ENCODE data around the gene CFAP91. TPM values are rescaled to one million over a fixed set of nuclear protein-coding genes. Genes with fewer than 3 reads are reported as not detected.

Gene CFAP91
- total RNA-seq, 2 donors from 2014 or later: 5.1 to 9.8 TPM

DNA sequence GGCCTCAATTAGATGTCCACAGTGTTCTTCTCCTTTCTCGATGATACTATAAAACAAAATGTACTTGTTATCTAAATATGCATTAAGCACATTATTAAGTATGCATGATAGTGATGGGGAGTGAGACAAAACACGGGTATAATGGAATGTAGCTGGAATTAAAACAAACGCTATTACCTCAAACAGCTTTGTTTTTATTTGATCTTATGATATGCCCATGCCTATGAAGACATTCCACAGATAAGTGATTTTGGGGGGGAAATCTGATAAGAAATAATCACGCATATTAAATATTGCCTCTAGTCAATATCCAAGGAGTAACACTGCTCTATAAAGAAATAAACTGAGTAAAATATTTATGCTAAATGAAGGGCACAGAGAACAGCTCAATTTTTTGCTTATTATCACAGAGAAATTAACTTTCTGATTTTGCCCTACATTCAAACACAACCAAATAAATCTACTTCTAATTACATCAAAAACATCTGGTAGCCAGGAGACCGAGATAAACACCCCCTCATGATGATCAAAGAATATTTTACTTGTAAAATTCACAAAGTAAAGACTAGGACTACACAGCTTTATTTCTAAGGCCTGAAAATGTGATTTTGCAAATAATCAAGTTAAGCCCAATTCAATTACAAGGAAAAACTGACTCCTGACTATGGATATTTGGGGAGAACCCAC lies 27.5 kb upstream of the CFAP91 start:
- peaks cover 12% of the 10 kb centered on the region for H3K9me3 ChIP-seq (ENCODE audit: control insufficient read depth, low read length)
- H3K27me3 Mint-ChIP-seq (ENCODE audit: insufficient read depth): no peaks in the 10 kb centered on the region
- no peak overlapping the region for H3K27ac ChIP-seq (ENCODE audit: low read depth, low read length)

DNA sequence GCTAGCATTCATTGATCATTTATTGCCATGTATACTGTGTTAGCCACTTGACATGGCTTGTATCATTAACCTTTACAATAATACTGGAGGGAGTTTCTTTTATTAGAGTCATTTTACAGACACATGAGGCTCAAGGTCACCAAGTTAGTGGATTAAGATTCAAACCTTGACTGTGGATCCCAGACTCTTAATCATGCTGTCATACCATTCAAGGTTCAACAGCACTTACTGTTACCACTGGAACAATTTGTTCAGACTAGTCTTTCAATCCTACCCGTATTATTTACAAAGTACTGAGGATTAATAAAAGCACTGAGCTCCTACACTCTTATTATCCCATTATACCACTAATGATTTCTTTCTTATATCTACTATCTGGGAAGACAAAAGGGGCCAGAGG lies 26.8 kb upstream of the CFAP91 start:
- Histone ChIP-seq H3K4me1 (ENCODE audit: control insufficient read depth, insufficient read depth, low read length) (no peaks in the 10 kb centered on the region), H3K27ac (ENCODE audit: low read depth, low read length) (no peak overlapping the region), H3K4me3 (ENCODE audit: low read length) (peak overlapping the region; percentile 98), H3K27me3 (ENCODE audit: control insufficient read depth, insufficient read depth, low read length, poor library complexity, severe bottlenecking) (no peaks in the 10 kb centered on the region), H3K9ac (ENCODE audit: extremely low read depth, low read length, poor library complexity, severe bottlenecking) (peak overlapping the region; percentile 39), H3K9me3 (ENCODE audit: control insufficient read depth, low read length) (peaks cover 12% of the 10 kb centered on the region), H3K36me3 (ENCODE audit: control insufficient read depth, insufficient read depth, low read length) (peaks cover 40% of the 10 kb centered on the region)
- DNase-seq: no peak
- Mint-ChIP-seq H3K4me3 (peak overlapping the region; percentile 79), H3K27ac (no peak overlapping the region), H3K27me3 (ENCODE audit: insufficient read depth) (no peaks in the 10 kb centered on the region), H3K4me1 (peaks cover 27% of the 10 kb centered on the region), H3K36me3 (ENCODE audit: low read depth) (peaks cover 40% of the 10 kb centered on the region), H3K9me3 (peaks cover 6% of the 10 kb centered on the region)
- TF ChIP-seq, protein P1, sequence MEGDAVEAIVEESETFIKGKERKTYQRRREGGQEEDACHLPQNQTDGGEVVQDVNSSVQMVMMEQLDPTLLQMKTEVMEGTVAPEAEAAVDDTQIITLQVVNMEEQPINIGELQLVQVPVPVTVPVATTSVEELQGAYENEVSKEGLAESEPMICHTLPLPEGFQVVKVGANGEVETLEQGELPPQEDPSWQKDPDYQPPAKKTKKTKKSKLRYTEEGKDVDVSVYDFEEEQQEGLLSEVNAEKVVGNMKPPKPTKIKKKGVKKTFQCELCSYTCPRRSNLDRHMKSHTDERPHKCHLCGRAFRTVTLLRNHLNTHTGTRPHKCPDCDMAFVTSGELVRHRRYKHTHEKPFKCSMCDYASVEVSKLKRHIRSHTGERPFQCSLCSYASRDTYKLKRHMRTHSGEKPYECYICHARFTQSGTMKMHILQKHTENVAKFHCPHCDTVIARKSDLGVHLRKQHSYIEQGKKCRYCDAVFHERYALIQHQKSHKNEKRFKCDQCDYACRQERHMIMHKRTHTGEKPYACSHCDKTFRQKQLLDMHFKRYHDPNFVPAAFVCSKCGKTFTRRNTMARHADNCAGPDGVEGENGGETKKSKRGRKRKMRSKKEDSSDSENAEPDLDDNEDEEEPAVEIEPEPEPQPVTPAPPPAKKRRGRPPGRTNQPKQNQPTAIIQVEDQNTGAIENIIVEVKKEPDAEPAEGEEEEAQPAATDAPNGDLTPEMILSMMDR (conservative IDR thresholded peaks at IDR 0.05): no peak
- 88% methylated on average over 1 of the region's 1 CpG; no CpG with 5 or more reads in 1 of the 2 experiments for WGBS, 2 experiments (ENCODE audit: insufficient coverage in 1 of 2, insufficient read length in 1 of 2)

More for the DNA sequence above, 27.5 kb upstream of the CFAP91 start:
- WGBS, 2 experiments (ENCODE audit: insufficient coverage in 1 of 2, insufficient read length in 1 of 2): 96 to 100% methylated on average over 1 to 3 of the region's 5 CpGs
- H3K27ac Mint-ChIP-seq: no peak overlapping the region
- peak overlapping the region; percentile 79 for H3K4me3 Mint-ChIP-seq
- Histone ChIP-seq H3K36me3 (ENCODE audit: control insufficient read depth, insufficient read depth, low read length) (peaks cover 43% of the 10 kb centered on the region), H3K4me3 (ENCODE audit: low read length) (peak overlapping the region; percentile 98), H3K4me1 (ENCODE audit: control insufficient read depth, insufficient read depth, low read length) (no peaks in the 10 kb centered on the region), H3K27me3 (ENCODE audit: control insufficient read depth, insufficient read depth, low read length, poor library complexity, severe bottlenecking) (no peaks in the 10 kb centered on the region), H3K9ac (ENCODE audit: extremely low read depth, low read length, poor library complexity, severe bottlenecking) (no peak overlapping the region)
- H3K36me3 Mint-ChIP-seq (ENCODE audit: low read depth): peaks cover 46% of the 10 kb centered on the region
- H3K4me1 Mint-ChIP-seq: peaks cover 33% of the 10 kb centered on the region
- TF ChIP-seq, protein P1 (conservative IDR thresholded peaks at IDR 0.05): no peak
- peaks cover 6% of the 10 kb centered on the region for H3K9me3 Mint-ChIP-seq
- DNase-seq: no peak

DNA sequence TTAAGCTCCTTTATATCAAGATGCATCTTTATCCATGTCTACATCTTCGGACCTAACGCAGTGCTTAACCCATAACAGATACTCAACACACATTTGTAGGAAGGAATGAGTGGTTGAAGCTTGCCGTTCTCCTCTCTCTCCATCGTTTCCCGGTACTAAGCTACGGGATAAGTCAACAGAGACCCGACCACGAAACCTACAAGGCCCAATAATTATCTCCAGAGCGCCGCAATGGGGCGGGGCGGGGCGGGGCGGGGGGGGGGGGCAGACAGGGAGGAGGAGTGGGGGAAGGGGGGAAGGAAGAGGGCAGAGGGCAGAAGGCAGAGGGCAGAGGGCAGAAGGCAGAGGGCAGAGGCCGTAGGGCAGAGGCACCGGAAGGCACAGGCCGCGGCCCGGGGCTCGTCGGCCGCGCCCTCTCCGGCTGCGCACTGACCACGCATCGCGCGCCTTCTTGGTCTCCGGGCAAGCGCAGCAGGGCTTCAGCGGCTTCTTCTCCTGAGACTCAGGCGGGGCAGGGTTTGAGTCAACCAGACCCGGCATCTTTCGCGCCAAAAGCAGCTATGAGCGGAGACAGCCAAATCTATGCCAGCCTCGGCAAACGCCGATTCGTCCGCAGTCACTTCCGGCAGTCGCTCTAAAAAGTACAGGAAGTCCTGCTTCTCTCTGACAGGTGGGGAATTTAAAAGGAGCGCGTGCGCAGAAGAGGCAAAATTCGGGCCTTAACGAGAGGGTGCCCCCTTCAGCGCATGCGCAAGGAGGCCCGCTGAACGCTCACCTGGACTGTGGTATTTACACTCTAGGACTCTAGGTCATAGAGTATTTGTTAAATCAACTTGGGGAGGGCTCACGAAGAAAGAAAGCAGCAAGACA lies 25.8 kb upstream of the CFAP91 start, which contains the start of gene COX17:
Gene COX17, minus strand, starts transcription at position 636 of the 870 bp plus-strand sequence. Its CDS starts 96 bp downstream, at position 540.
- H3K4me3 Mint-ChIP-seq: peak within 1 kb of the TSS; percentile 79
- WGBS, 2 experiments (ENCODE audit: insufficient coverage in 1 of 2, insufficient read length in 1 of 2): 1% methylated on average over 27 to 47 of the region's 54 CpGs
- peak within 1 kb of the TSS; percentile 93 for H3K27ac Mint-ChIP-seq
- TF ChIP-seq, protein P1 (conservative IDR thresholded peaks at IDR 0.05): no peak
- H3K27me3 ChIP-seq (ENCODE audit: control insufficient read depth, insufficient read depth, low read length, poor library complexity, severe bottlenecking): no peaks in the 10 kb centered on the region
- H3K9me3 ChIP-seq (ENCODE audit: control insufficient read depth, low read length): peaks cover 12% of the 10 kb centered on the region
- peaks cover 6% of the 10 kb centered on the region for H3K9me3 Mint-ChIP-seq
- H3K9ac ChIP-seq (ENCODE audit: extremely low read depth, low read length, poor library complexity, severe bottlenecking): peak within 1 kb of the TSS; percentile 39
- peaks cover 34% of the 10 kb centered on the region for H3K36me3 Mint-ChIP-seq (ENCODE audit: low read depth)
- H3K4me1 Mint-ChIP-seq: peaks cover 26% of the 10 kb centered on the region
- H3K4me1 ChIP-seq (ENCODE audit: control insufficient read depth, insufficient read depth, low read length): no peaks in the 10 kb centered on the region
- H3K4me3 ChIP-seq (ENCODE audit: low read length): peak within 1 kb of the TSS; percentile 98
- H3K27me3 Mint-ChIP-seq (ENCODE audit: insufficient read depth): no peaks in the 10 kb centered on the region
- H3K36me3 ChIP-seq (ENCODE audit: control insufficient read depth, insufficient read depth, low read length): peaks cover 32% of the 10 kb centered on the region
- peak; percentile 98 for DNase-seq
- H3K27ac ChIP-seq (ENCODE audit: low read depth, low read length): peak within 1 kb of the TSS; percentile 49

Data from endodermal cell (in vitro differentiated cells).